GM19468 (cell line): Measurements from ENCODE around the gene MARCHF10.
"Not testable (repeated sequence)": the region's sequence is repeated elsewhere in the genome, so short reads cannot be mapped to it uniquely, and the experiment has no call there.

Experiments used
- ATAC-seq: cut with Tn5 transposase; IDR thresholded peaks from one replicate; pipeline ENCODE4 v1.9.1; 2021; ENCODE audit warnings: mild to moderate bottlenecking, moderate library complexity, moderate number of reproducible peaks; ENCODE audit not compliant: unreplicated experiment; ENCODE audit errors: extremely low read depth

Gene MARCHF10

DNA sequence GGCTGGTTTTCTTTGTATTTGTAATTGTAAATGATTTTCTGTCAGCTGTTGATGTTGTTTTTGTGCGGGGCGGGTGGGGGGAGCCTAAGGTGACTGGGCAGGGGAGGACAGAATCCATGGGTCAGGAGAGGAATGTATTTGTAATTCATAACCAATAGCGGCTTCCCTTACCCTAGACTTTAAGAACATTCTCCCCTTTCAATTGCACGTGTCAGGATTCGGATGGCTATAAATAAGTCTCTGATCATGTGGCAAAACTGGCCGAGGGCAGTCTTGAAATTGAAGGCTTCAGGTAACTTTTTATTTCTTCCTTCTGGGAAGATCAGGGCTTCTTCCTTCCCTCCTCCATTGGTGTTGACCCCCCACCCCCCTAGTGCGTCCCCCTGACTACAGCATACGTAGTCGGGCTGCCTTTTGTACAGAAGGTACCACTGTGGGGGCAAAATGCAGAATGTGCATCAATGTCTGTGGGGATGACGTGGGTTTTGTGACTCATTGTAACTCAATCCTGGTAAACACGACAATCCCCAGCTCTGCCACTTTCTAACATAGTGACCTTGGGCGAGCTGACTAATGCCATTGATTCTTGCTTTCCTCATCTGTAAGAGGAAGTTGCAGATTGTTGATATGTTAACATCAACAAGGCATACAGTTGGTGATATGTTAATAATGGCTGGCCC, 16.2 kb downstream of the MARCHF10 start:
- no peak for ATAC-seq

- ATAC-seq: no peak
Measured at GRCh38 chr17:62791235-62791734, 16.8 kb downstream of the MARCHF10 start.

GRCh38 chr17:62790564-62790986, 17.5 kb downstream of the MARCHF10 start:
- ATAC-seq: no peak

DNA sequence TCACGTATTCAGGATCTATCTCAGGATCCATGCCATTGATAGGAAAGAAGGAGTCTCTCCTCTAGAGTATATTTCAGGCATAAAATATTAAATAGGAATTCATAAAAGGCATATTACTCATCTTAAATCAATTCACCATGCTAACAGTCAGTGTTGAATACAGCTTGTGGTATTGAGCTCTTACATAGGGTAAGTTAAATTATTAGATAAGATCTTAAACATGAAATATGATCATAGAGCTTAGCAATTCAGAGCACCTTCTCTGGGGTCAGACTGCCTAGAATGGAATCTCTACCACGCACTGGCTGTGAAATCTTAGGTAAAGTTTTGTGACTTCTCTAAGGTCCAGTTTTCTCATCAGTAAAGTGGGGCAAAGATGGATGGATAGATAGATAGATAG, 20.7 kb downstream of the MARCHF10 start:
- ATAC-seq: no peak

DNA sequence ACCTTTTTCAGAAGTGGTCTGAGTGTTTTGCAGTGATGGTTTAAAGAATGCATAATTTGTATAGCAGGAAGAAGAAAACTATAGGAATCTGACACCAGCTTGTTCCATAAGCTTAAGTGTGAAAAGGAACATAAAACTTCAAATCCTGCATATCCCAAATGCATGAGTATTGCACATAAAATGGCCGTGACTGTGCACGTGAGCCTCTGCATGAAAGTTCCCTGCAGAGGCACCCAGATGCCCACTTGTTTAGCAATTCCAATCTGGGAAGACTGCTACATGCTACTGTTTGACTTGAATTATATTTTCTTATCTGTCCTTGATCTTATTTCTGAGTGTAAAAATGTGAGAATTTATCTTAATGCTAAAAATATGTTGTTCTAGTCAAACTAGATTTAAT, 21.5 kb downstream of the MARCHF10 start:
- no peak for ATAC-seq

DNA sequence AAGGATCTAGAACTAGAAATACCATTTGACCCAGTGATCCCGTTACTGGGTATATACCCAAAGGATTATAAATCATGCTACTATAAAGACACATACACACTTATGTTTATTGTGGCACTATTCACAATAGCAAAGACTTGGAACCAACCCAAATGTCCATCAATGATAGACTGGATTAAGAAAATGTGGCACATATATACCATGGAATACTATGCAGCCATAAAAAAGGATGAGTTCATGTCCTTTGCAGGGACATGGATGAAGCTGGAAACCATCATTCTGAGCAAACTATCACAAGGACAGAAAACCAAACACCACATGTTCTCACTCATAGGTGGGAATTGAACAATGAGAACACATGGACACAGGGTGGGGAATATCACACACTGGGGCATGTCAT, 22.1 kb downstream of the MARCHF10 start:
- ATAC-seq: not testable (repeated sequence)

DNA sequence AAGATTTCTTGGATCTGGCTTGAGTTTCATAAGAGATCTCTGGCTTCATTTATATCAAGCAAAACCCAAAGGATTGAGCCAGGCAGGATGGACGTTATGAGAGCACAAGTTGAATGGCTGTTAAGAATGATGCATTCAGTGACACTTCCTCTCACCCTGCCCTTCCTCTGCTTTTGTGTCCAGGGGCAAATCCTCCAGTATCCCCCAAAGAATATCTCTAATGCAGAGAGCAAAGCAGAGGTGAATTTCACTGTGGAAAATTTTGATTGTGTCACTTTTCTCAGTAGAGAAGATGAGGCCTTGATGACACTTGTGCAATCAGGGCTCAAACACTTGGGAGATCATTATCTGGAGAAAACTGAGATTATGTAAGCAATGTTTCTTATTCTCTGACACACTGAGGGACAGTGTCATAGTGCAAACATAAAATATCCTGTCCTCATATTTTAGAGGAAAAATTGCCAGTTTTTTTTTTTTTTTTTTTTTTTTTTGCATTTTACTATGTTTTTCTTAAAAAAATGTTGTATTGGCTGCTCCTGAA, 25.3 kb downstream of the MARCHF10 start:
- no peak for ATAC-seq

DNA sequence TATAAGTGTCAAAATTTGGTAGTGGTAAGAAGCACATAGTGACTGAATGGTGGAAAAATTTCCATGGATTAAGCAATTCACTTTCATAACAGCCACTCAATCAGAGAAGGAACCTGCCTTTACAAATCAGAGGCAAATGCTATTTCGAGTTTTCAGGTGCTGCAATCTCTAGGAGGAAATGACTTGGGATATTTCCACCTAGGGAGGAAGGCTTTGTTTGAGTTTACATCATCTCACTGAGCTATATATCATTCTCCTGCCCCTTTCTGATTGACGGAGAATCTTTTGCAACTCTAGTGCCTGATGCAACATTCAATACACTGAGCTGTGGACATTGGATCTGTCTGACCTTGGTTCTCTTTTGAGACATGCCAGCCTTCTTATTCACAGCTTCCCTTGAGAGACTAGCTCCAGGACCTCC, 26.3 kb downstream of the MARCHF10 start:
- no peak for ATAC-seq

DNA sequence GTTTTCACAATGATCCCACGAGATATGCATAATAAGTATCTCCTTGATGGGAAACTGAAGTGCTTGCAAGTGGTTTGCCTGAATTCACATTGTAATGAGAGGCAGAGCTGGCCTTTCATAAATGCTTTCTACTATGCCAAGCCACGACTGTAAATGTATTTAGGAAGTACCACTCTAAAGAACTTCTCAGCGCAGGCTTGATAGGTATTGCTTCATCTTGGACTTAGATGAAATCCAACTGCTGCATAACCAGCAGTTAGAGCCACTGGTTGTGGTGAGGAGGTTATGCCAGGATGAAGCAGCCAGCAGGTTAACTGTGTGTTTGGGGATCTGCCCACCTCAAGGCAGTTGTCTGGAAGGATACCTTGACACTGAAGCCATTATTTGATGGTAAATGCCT, 26.8 kb downstream of the MARCHF10 start:
- no peak for ATAC-seq

GRCh38 chr17:62780951-62781350, 27.2 kb downstream of the MARCHF10 start:
- no peak for ATAC-seq

DNA sequence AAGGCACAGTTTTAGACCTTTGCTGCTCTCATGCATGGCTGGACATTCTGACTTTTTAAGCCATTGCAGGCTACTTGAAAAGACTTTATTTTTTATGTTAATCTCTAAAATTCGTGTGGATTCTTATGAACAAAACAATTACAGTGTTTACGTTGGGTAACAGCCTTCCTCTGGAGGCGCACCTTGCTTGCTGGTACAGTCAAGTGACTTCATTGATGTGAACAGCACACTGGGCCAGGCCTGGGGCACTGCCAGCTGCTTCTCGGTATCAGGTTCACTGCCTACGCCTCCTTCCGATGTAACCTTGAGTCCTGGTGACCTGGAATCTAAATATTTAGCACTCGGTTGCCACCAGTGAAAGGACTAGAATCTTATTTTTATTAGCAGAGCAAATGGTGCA, 27.8 kb downstream of the MARCHF10 start:
- no peak for ATAC-seq

DNA sequence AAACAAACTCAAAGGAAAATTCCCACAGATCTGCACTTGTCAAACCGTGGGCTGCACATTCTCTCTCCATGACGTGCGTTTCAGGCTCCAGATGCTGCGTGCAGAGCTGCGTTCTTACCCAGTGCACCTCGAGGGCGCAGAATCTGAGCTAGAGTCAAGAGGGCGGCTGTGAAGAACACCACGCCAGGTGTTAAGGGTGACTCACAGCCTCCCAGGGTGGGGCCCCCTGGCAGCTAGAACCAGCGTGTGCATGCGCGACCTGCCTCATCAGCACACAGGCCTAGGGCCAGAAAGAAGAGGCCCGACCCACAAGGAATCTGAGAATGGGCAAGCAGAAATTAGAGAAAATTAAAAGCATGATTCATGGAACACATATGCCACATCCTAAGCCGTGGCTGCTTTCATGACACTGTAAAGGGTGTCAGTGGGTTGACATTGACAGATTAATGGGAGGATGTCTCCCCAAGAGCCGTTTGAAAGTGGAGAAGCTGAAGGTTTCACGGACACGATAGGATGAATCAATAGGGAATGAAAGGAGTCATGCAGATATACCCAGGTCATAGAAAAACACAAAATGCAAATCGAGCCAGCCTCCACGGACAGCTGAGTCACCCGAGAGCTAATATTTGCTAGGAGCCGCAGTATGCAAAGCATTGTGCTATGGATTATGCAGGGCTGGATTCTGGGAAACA, 29.0 kb downstream of the MARCHF10 start:
- ATAC-seq: no peak

DNA sequence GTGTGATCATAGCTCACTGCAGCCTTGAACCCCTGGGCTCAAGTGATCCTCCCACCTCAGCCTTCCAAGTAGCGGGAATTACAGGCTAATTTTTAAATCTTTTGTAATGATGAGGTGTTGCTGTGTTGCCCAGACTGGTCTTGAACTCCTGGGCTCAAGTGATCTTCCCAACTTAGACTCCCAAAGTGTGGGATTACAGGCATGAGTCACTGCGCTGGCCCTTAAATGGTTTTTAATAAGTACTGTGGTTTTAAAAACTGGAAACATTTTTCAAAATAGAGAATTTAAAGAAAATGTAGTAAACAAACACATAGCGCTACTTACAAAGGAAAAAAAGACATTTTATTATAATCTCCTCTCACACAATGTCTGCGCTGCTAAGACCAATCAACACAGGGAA, 32.2 kb downstream of the MARCHF10 start:
- no peak for ATAC-seq

DNA sequence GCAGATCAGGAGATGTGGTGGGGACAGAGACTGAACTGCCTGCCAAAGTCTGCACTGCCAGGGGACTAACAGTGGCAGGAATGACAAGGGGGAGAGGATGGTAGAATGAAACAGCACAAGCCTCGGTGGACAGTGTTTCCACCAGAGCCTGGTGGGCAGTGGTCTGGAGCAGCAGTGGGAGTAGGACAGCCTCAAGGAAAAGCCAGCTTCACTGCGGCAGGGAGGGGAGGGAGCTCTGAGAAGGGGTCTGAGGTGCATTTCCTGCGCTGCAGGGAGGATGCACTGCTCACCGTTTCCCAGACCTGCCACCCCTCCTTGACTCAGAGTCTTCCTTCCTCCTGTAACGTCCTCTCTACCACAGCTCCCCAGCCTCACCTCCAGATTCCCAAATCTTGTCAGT, 33.8 kb downstream of the MARCHF10 start:
- ATAC-seq: no peak

DNA sequence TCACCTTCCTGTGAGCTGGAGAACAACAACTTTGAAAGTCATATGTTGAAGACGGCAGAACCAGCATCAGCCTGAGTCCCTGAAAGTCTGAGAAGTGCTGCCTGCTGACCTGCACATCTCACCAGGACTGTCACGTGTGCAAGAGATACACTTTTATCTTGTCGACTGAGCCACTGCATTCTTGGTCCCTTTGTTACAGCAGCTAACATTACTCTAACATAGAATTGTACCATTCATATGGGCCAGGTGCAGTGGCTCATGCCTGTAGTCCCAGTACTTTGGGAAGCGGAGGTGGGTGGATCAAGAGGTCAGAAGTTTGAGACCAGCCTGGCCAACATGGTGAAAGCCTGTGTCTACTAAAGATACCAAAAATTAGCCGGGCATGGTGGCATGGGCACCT, 40.1 kb downstream of the MARCHF10 start:
- ATAC-seq: no peak

DNA sequence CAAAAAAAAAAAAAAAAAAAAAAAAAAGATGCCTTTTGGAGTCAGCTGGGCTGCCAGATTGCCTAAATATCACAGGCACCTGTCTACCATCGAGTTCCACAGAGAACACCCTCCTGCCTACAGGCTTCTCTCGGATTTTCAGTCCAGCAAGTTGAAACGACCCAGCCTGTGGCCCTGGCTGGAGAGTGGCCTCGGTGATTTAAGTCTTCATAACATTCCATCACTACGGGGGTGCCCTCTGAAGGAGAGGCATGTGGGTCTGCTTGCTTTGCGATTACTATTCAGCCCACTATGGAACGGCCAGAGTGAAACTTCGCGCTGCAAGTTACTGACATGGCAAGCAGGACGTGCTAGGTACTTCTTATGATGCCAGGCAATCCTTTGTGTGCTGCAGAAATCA, 42.8 kb downstream of the MARCHF10 start:
- no peak for ATAC-seq

- no peak for ATAC-seq
Measured at GRCh38 chr17:62763891-62764600, 44.1 kb downstream of the MARCHF10 start.

GRCh38 chr17:62761884-62762283, 46.2 kb downstream of the MARCHF10 start:
- no peak for ATAC-seq

DNA sequence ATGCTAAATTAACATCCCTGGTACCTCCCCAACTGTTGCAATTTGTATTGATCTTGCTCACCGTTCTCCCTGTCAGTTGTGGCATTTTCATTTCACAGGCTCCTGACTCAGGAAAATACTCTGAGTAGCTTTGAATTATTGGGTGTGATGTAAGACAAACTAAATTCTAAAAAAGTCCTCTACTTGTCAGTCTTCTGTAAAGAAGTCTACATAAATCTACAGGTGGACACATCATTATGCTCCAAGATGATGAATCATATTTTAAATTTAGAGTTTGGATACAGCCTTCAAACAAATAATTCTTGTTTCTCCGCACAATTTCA, 47.2 kb downstream of the MARCHF10 start:
- no peak for ATAC-seq

GRCh38 chr17:62760059-62760944, 47.8 kb downstream of the MARCHF10 start:
- ATAC-seq: no peak
